Measurements from ENCODE around the gene SMAD5.

The SMAD5 gene

GRCh38 chr5:136115183-136115865 is 17.3 kb upstream of the SMAD5 start:
- no peak for DNase-seq

DNA sequence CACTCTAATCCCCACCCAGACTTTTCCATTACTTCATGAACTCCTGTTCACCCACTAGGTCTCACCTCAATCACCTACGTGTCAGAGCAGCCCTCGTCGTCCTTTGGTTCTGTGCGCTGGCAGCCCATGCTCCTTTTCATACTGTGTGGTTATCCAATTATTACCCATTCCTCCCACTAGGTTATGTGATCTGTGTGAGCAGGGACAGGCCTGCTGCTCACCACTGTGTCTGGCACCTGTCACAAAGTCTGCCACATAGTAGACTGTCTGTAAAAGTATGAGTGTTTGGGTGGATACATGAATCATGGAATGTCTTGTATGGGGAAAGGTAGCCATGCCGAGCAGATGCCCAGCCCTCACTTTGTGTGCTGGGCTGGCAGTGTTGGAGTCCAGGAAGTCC is 12.1 kb upstream of the SMAD5 start:
- peak; percentile 17 for DNase-seq

- DNase-seq, result no peak
These were observed 9.3 kb upstream of the SMAD5 start for GRCh38 chr5:136123236-136123768.

DNA sequence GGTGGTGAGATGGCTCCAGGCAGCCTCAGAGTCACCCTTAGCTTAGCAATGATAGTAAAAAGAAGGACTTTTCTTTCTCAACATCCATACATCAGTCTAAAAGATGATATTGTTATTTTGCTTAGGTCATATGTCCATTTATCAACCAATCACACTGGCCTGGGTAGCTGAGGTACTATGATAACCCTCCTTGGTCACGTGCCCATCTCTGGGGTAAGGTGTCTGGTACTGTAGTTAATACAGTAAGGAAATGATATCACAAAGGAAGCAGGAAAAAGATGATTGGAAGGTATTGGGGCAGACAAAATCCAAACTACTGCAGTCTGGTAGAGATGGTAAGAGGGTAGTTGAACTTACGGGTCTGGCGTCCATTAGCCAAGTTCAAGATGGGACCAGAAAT is 5.1 kb upstream of the SMAD5 start:
- DNase-seq, result no peak

DNA sequence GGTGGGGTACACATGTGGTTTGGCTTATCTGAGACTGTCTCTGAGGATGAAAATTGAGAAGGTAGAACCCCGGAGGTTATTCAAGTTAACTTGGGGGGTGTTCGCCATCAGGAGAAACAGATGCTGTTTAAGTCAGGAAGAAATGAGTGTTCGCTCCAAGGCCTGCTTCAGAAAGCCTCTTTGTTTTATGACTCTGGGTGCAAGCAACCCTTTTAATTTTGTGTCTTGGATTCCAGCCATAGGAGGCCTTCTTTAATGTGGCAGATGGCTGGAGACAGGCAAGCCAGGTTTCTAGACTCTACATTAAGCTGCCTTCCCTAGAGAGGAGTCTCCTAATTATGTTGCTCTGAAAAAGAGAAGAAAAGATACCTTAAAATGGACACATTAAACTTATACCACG is 4.2 kb upstream of the SMAD5 start:
- DNase-seq, result peak; percentile 89

GRCh38 chr5:136129445-136129844 is 3.2 kb upstream of the SMAD5 start:
- DNase-seq, result no peak

- no peak for DNase-seq
These were observed 2.1 kb upstream of the SMAD5 start for GRCh38 chr5:136130581-136130980.

DNA sequence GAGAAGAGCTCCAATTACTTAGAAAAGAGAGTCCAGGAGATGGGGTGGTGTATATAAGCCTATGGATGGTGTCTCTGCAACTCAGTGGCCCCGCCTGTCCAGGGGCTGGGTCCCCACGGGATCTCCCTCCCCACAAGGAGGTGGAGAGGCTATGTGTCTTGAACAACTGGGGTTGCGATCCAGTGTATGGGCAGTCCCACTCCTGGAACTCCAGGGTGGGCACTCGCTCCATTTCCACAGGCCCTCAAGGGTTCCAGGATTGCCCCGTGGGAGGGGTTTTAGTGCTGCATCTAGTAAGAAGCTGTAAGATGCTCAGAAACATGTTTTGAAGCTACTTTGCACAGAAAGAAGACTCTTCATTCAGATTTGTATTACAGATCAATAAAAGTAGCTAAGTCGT is 558 bp upstream of the SMAD5 start:
- DNase-seq, result peak; percentile 42

DNA sequence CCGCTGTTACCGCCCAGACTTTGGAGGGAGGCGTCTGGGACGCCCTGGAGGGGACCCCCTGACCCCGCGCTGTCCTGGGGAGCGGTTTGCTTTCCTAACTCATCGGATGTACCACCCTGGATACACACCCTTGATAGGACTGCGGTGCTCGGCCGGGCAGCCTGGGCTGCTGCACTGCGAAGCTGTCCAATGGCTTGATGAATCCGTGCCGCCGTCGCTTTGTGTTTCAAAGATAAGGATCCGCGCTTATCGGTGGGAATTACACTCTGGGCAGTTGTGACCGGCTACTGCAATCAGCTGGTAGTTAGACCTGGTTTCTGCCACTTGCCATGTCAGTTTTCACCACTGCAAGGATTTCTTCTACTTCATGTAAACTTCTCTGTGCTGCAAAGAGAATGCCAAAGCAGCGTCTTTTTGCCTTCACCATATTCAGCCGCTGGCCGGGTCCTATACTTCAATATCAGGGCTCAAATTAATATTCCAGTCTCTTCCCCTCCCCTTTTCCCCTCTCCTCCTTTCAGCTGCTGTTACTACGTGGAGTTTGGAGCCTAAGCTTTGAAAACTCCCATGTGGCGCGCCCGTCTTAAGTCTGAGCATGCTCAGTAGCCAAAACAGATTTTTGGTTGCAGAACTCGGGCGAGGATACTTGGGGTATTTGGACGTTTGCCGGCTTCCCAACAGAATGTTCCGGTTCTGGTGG is 727 bp downstream of the SMAD5 start:
- peak; percentile 76 for DNase-seq

- DNase-seq, result no peak
These were observed 1.3 kb downstream of the SMAD5 start for GRCh38 chr5:136133922-136134379.

- DNase-seq, result no peak
These were observed 2.0 kb downstream of the SMAD5 start for GRCh38 chr5:136134653-136135052.

GRCh38 chr5:136135536-136135935 is 2.9 kb downstream of the SMAD5 start:
- DNase-seq, result no peak

- DNase-seq, result peak; percentile 66
These were observed 5.0 kb downstream of the SMAD5 start for GRCh38 chr5:136137497-136138220.

DNA sequence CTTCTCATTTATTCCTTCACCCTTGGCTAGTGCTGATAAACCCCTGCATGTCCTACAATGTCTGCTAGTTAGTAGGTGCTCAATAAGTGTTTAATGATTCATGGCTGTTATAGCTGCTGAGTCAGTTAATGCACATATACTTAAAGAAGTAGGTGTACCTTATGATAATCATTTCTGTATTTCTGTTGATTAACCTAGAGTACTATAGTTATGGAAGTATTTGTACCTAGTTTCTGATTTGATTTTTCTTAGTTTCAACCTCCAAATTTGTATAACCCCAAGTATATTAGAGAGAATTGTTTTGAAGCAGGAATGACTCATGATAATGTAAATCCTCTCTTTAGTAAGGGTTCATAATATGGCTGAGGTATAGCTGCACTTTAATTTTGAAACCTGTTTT is 8.9 kb downstream of the SMAD5 start:
- DNase-seq, result no peak

- DNase-seq, result no peak
These were observed 10.7 kb downstream of the SMAD5 start for GRCh38 chr5:136143312-136143711.

DNA sequence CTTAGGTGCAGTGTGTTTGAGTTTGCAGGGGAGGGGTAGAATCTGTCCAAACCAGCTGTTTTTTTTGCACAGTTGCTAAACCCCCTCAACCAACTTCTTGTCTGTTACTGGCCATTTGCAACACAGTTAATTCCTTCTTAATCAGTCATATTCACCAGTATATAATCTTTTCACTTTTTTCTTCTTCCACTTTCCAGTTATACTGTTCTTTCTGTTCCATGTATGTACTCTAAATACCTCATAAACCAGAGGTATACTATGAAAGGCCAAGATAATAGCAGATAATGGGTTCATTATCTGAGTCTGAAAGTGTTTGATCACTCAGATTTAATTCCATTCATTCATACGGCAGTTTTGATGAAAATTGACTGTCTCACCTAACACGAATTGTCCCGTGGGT is 11.1 kb downstream of the SMAD5 start:
- DNase-seq, result no peak

DNA sequence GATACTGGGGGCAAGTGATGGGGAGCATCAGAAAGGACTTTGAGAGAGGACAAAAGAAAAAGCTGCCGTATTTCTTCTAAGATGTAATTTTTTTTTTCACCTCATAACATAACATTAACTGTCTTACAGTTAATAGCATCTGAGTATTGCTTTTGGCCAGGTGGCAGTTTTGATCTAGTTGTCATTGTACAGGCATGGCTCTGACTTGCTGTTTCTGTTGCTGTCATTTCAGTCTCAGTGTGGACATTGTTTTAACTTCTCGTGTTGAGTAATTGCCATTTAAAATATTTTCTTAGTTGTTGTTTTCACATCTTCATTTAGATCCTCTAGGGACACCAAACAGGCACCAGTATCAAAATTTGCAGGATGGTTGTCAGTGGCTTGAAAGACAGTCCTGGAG is 12.4 kb downstream of the SMAD5 start:
- DNase-seq, result no peak

GRCh38 chr5:136146201-136146600 is 13.6 kb downstream of the SMAD5 start:
- DNase-seq, result no peak

- no peak for DNase-seq
These were observed 15.0 kb downstream of the SMAD5 start for GRCh38 chr5:136147632-136148031.

DNA sequence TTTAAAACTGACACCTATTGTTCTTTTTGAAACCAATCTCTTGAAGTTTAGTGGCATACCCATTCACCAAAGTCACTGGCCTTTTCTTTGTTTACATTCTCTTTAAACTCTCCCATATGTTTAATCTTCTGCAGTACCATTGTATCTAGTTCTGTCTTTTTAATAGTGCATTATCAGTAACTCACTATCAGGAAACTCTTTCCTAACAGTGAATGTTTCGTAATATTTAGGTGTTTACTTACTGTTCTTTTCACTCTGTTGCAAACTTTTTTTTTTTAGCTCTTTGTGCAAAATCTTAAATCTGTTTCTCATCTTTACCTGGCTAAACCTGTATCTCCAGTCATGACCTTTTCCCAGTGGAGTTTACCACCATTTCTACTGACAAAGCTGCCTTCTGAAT is 17.2 kb downstream of the SMAD5 start:
- no peak for DNase-seq

GRCh38 chr5:136153581-136154236 is 21.1 kb downstream of the SMAD5 start:
- DNase-seq, result no peak

DNA sequence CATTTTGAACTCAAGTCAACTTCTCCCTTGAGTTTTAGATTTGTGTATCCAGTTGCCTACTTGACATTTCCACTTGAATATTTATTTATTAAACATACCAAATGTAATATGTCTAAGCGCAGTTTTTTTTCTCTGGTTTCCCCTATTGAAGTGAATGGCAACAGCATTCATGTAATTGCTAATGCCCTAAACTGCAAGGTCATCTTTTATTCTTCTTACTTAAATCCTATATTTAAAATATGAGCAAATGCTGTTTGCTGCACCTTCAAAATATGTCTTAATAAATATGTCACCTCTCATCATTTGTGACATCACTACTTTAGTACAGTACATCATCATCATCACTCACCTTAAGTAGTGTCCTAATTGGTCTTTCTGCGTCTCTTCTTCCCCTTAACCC is 22.4 kb downstream of the SMAD5 start:
- DNase-seq, result no peak

GRCh38 chr5:136155761-136156160 is 23.1 kb downstream of the SMAD5 start:
- no peak for DNase-seq
